B cell (primary cell): ENCODE measurements around the gene PKP2. TPM values are rescaled to one million over a fixed set of nuclear protein-coding genes. Genes with fewer than 3 reads are reported as not detected.

Experiments
- ATAC-seq: fragments of 200-7000 bp; cut with Tn5 transposase; one replicate; pipeline ENCODE4 v1.10.0; 2021; ENCODE audit warnings: low read depth, mild to moderate bottlenecking, moderate number of reproducible peaks, moderate library complexity
- CTCF ChIA-PET: fragments of 350-600 bp; sonication (Branson Sonifier 250); formaldehyde crosslinking; loops from one replicate; lab custom pipeline; 2021; ENCODE audit warnings: antibody characterized with exemption, inconsistent platforms; lab: Charles Lee
- POLR2A ChIA-PET: fragments of 350-600 bp; sonication (Branson Sonifier 250); formaldehyde crosslinking; loops from one replicate; lab custom pipeline; 2021; ENCODE audit warnings: antibody characterized with exemption; lab: Charles Lee
- DNase-seq: peaks from one replicate; pipeline ENCODE4 v3.0.0; 2013
- H2AFZ ChIP-seq: 2 replicates; pipeline ENCODE4 v1.6.1; 2012; ENCODE audit warnings: mild to moderate bottlenecking, low read depth, low read length; ENCODE audit not compliant: insufficient read depth, poor library complexity, severe bottlenecking
- H3K27ac ChIP-seq, 2 donors: 1 replicate in 1 of 2; 2 replicates in 1 of 2; pipeline ENCODE4 v1.5.1; 2012 to 2013; ENCODE audit warnings: low read length in 2 of 2, mild to moderate bottlenecking in 2 of 2, moderate library complexity in 1 of 2
- H3K27me3 ChIP-seq, 4 experiments: fragments of 200-600 bp in 1 of 4; sonication (generic) in 1 of 4; replicated peaks in 1 of 4; 1 replicate in 2 of 4; 2 replicates in 2 of 4; pipeline versions ENCODE4 v1.6.1 to v1.7.0; 2013 to 2016; ENCODE audit warnings: low read length in 3 of 4, mild to moderate bottlenecking in 2 of 4, mixed read lengths in 1 of 4, moderate library complexity in 1 of 4; ENCODE audit not compliant: insufficient read depth in 4 of 4, control insufficient read depth in 3 of 4; ENCODE audit errors: control extremely low read depth in 1 of 4
- H3K36me3 ChIP-seq, 2 experiments: replicated peaks in 1 of 2; 1 replicate in 1 of 2; 2 replicates in 1 of 2; pipeline versions ENCODE4 v1.6.1 to v1.7.1; 2013; ENCODE audit warnings: low read length in 1 of 2; ENCODE audit not compliant: insufficient read depth in 2 of 2, control insufficient read depth in 1 of 2; ENCODE audit errors: control extremely low read depth in 1 of 2, extremely low read depth in 1 of 2
- H3K4me1 ChIP-seq, 2 donors: fragments of 200-600 bp in 1 of 2; sonication (generic) in 1 of 2; 1 replicate in 1 of 2; 2 replicates in 1 of 2; pipeline versions ENCODE4 v1.5.1 to v1.6.1; 2013 to 2017; ENCODE audit warnings: low read length in 2 of 2; ENCODE audit not compliant: control insufficient read depth in 2 of 2, insufficient read depth in 2 of 2
- H3K4me2 ChIP-seq: replicated peaks from 2 replicates; pipeline ENCODE3; 2012; ENCODE audit warnings: mild to moderate bottlenecking, low read depth, low read length; ENCODE audit not compliant: poor library complexity, severe bottlenecking
- H3K4me3 ChIP-seq, 5 experiments: fragments of 200-600 bp in 1 of 5; sonication (generic) in 1 of 5; 1 replicate in 3 of 5; 2 replicates in 2 of 5; pipeline versions ENCODE4 v1.5.1 to v1.7.0; 2011 to 2016; ENCODE audit warnings: low read length in 4 of 5, mild to moderate bottlenecking in 4 of 5, low read depth in 2 of 5, control low read depth in 1 of 5, moderate library complexity in 1 of 5; ENCODE audit not compliant: insufficient read depth in 1 of 5; ENCODE audit errors: control extremely low read depth in 1 of 5, extremely low read depth in 1 of 5
- H3K79me2 ChIP-seq: fragments of 200-600 bp; sonication (generic); one replicate; pipeline ENCODE4 v1.6.0; 2016; ENCODE audit warnings: low read length; ENCODE audit not compliant: control insufficient read depth, insufficient read depth
- H3K9ac ChIP-seq: fragments of 200-600 bp; sonication (generic); 2 replicates; pipeline ENCODE4 v1.6.1; 2017; ENCODE audit warnings: mild to moderate bottlenecking, low read length, moderate library complexity
- H3K9me3 ChIP-seq, 3 donors: one replicate each; pipeline versions ENCODE4 v1.6.1 to v1.7.1; 2013; ENCODE audit warnings: low read length in 2 of 3; ENCODE audit not compliant: control insufficient read depth in 2 of 3, insufficient read depth in 1 of 3; ENCODE audit errors: control extremely low read depth in 1 of 3
- H4K20me1 ChIP-seq: 2 replicates; pipeline ENCODE4 v1.6.0; 2012; ENCODE audit warnings: mild to moderate bottlenecking, low read length; ENCODE audit not compliant: insufficient read depth, control insufficient read depth, poor library complexity, severe bottlenecking
- H3K27ac Mint-ChIP-seq: one replicate; pipeline ENCODE4 v1.8.0; 2021; ENCODE audit warnings: mixed read lengths
- H3K27me3 Mint-ChIP-seq: one replicate; pipeline ENCODE4 v1.8.0; 2021; ENCODE audit warnings: mixed read lengths
- H3K4me1 Mint-ChIP-seq: one replicate; pipeline ENCODE4 v1.8.0; 2021; ENCODE audit warnings: mixed read lengths
- H3K4me3 Mint-ChIP-seq: one replicate; pipeline ENCODE4 v1.8.0; 2021; ENCODE audit warnings: mixed read lengths
- H3K9me3 Mint-ChIP-seq: one replicate; pipeline ENCODE4 v1.8.0; 2022; ENCODE audit warnings: mixed read lengths; ENCODE audit not compliant: insufficient read depth
- CTCF ChIP-seq: fragments of 200-600 bp; IDR thresholded peaks from one replicate; pipeline ENCODE4 v1.8.0; 2022; ENCODE audit warnings: antibody characterized with exemption, mild to moderate bottlenecking
- EZH2 ChIP-seq: IDR thresholded peaks from 2 replicates; pipeline ENCODE4 v1.6.1; 2012; ENCODE audit warnings: borderline replicate concordance, low read depth, mild to moderate bottlenecking, moderate library complexity, low read length; ENCODE audit not compliant: insufficient read depth, poor library complexity, severe bottlenecking
- WGBS: methylation state at CpG from one replicate; pipeline ENCODE4 v1.1.5; 2013; ENCODE audit warnings: missing lambda C conversion rate; ENCODE audit not compliant: insufficient coverage; 5-methylcytosine and 5-hydroxymethylcytosine counted together
- intact Hi-C: fragments of 100-400 bp; cut with micrococcal nuclease; formaldehyde crosslinking; loops from one replicate; pipeline ENCODE4 v1.10.0; 2022
- polyA plus RNA-seq: library from polyadenylated mRNA; depleted of rRNA; stranded (reverse); fragments of >200 nt; gene quantifications from 2 replicates; pipeline ENCODE4 v1.2.3, GENCODE V29; 2012
- total RNA-seq, 2 donors: library from RNA; stranded (reverse); fragments of 120-200 nt in 1 of 2; gene quantifications; 1 replicate in 1 of 2; 2 replicates in 1 of 2; pipeline versions ENCODE4 v1.2.3 to v1.2.4, GENCODE V29; 2013 to 2022

PKP2 gene
- total and polyA plus RNA-seq, 2 donors (not counting 1 experiment from before 2014, with no cell fraction given): not detected

DNA sequence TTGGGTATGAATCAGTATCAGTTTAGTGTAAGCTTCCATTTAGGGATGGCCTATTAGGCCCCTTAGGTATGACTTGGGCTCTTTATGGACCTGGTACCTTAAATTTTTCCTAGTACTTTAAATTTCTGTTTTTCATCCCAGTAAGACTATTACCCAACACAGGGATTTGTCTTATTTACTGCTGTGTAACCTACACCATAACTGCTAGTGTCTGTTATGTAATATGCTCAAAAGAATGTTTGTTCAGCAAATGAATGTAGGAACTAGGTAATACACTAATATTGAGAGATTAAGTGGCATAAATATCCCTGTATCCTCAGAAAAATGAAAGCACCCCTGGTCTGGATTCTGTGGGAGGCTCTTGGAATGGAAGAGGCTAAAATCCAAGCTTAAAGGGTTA is 77.2 kb downstream of the PKP2 start:
- POLR2A ChIA-PET: no interaction called here
- Mint-ChIP-seq H3K4me3 (no peak overlapping the region), H3K27me3 (peaks cover 10% of the 10 kb centered on the region), H3K9me3 (no peaks in the 10 kb centered on the region), H3K27ac (no peak overlapping the region), H3K4me1 (no peaks in the 10 kb centered on the region)
- CTCF ChIA-PET: no interaction called here
- Histone ChIP-seq H2AFZ (no peak overlapping the region), H3K27ac (no peak overlapping the region), H3K4me3 (no peak overlapping the region), H3K79me2 (no peaks in the 10 kb centered on the region), H3K9me3 (no peaks in the 10 kb centered on the region), H3K36me3 (no peaks in the 10 kb centered on the region), H3K27me3 (peaks cover 0 to 8% (median 1%) of the 10 kb centered on the region in 4 experiments), H3K4me1 (no peaks in the 10 kb centered on the region), H3K4me2 (no peak overlapping the region), H3K9ac (no peak overlapping the region), H4K20me1 (no peaks in the 10 kb centered on the region)
- DNase-seq (no peak), ATAC-seq (no peak)
- no peak for TF ChIP-seq EZH2
- TF ChIP-seq CTCF: no peak
- intact Hi-C loops: no loop called here

DNA sequence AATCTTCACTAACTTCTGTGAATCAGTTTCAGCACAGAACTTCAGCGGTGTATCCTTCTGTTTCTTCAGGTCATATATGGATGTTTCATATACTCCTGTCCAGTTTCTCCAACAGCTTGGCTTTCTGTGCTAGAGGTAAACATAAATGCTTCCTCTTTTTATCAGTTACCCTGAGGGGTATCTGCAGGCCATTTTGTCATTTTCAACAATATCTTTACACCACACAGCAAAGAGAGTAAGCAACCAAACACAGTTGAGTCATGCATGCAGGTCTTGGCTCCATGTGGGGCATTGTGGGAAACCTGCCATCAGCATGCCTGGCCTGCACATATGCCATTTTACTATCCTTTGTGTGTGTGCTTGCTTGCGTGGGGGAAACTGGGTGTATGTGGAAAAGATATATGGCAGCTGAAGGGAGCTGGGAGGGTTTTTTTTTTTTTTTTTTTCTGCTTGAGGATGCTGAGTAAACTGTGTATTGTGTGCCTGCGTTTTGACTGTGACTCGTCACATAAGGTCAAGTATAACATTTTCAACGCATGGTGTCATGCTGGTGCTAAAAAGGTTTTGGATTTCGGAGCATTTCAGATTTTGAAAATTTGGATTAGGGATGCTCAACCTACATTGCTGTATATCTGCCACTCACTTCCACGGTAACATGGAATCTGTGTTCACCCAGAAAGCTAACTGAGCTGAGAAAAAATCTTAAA is 84.7 kb downstream of the PKP2 start:
- Mint-ChIP-seq H3K4me3 (no peak overlapping the region), H3K27me3 (peaks cover 23% of the 10 kb centered on the region), H3K27ac (no peak overlapping the region), H3K4me1 (no peaks in the 10 kb centered on the region), H3K9me3 (peaks cover 2% of the 10 kb centered on the region)
- H3K4me2 ChIP-seq: no peak overlapping the region
- peaks cover 0 to 6% (median 0%) of the 10 kb centered on the region in 3 donors for H3K9me3 ChIP-seq
- no peak for ATAC-seq
- H2AFZ ChIP-seq: no peak overlapping the region
- no peaks in the 10 kb centered on the region for H4K20me1 ChIP-seq
- no peak overlapping the region for H3K4me3 ChIP-seq
- H3K4me1 ChIP-seq: no peaks in the 10 kb centered on the region
- H3K27me3 ChIP-seq: peaks cover 0 to 2% (median 0%) of the 10 kb centered on the region in 4 experiments
- no peaks in the 10 kb centered on the region for H3K79me2 ChIP-seq
- POLR2A ChIA-PET: no interaction called here
- DNase-seq: no peak
- intact Hi-C loops: no loop called here
- TF ChIP-seq EZH2: no peak
- no peak for TF ChIP-seq CTCF
- H3K9ac ChIP-seq: no peak overlapping the region
- H3K27ac ChIP-seq: no peak overlapping the region
- 100% methylated on average over 4 of the region's 7 CpGs for WGBS
- CTCF ChIA-PET: no interaction called here
- no peaks in the 10 kb centered on the region for H3K36me3 ChIP-seq
